Measurements from ENCODE around the gene BRPF1.
"Not testable (repeated sequence)": the region's sequence is repeated elsewhere in the genome, so short reads cannot be mapped to it uniquely, and the experiment has no call there.

The BRPF1 gene

GRCh38 chr3:9769012-9769411, 37.5 kb downstream of the BRPF1 start:
- no peaks in the 10 kb centered on the region for H3K27me3 ChIP-seq
- TF ChIP-seq CTCF (IDR thresholded peaks at IDR 0.05): no peak
- H3K4me1 ChIP-seq: peaks cover 0 to 38% (median 25%) of the 10 kb centered on the region in 4 donors
- peaks cover 0 to 17% (median 13%) of the 10 kb centered on the region in 3 donors for H3K36me3 ChIP-seq
- H3K9me3 ChIP-seq: no peaks in the 10 kb centered on the region
- intact Hi-C loops (cut with DNase I; ENCODE audit: low total_unique reads): no loop called here
- peak overlapping the region; percentile 68 to 76 for H3K4me3 ChIP-seq
- no peak for DNase-seq
- peak overlapping the region; percentile 87 to 93 for H3K27ac ChIP-seq

GRCh38 chr3:9769426-9770275, 38.1 kb downstream of the BRPF1 start, which contains the start of gene CAMK1:
Gene CAMK1 (minus strand): TSS chr3:9769947. CDS start chr3:9767749, 2,198 bp downstream.
- peaks cover 0 to 38% (median 25%) of the 10 kb centered on the region in 4 donors for H3K4me1 ChIP-seq
- H3K27me3 ChIP-seq: no peaks in the 10 kb centered on the region
- H3K36me3 ChIP-seq: peaks cover 0 to 15% (median 12%) of the 10 kb centered on the region in 3 donors
- peak within 1 kb of the TSS; percentile 68 to 76 for H3K4me3 ChIP-seq
- no peaks in the 10 kb centered on the region for H3K9me3 ChIP-seq
- peak; percentile 85 to 92 for DNase-seq
- H3K27ac ChIP-seq: peak within 1 kb of the TSS; percentile 87 to 93
- intact Hi-C loops (cut with DNase I; ENCODE audit: low total_unique reads): loop anchor here (2.0 kb wide), 1 partner anchor 23 kb away; the partner anchor contains the start of genes ARPC4 and TADA3
- no peak for TF ChIP-seq CTCF (IDR thresholded peaks at IDR 0.05)

- Histone ChIP-seq H3K36me3 (peaks cover 0 to 9% (median 6%) of the 10 kb centered on the region in 3 donors), H3K4me3 (peak overlapping the region; percentile 68 to 76), H3K4me1 (peaks cover 0 to 38% (median 25%) of the 10 kb centered on the region in 4 donors), H3K27me3 (no peaks in the 10 kb centered on the region), H3K27ac (peak overlapping the region; percentile 87 to 93), H3K9me3 (no peaks in the 10 kb centered on the region)
- peak; percentile 89 to 95 for DNase-seq
- TF ChIP-seq CTCF (IDR thresholded peaks at IDR 0.05): no peak
- intact Hi-C loops (cut with DNase I; ENCODE audit: low total_unique reads): loop anchor here (2.0 kb wide), 1 partner anchor 22 kb away; the partner anchor contains the start of genes ARPC4 and TADA3
These were observed 38.8 kb downstream of the BRPF1 start for GRCh38 chr3:9770276-9770812.

GRCh38 chr3:9771007-9771406, 39.5 kb downstream of the BRPF1 start:
- not testable (repeated sequence) for H3K36me3 ChIP-seq, H3K27me3 ChIP-seq, H3K9me3 ChIP-seq, DNase-seq, H3K4me3 ChIP-seq
- intact Hi-C loops (cut with DNase I; ENCODE audit: low total_unique reads): loop anchor here (2.0 kb wide), 1 partner anchor 22 kb away; the partner anchor contains the start of genes ARPC4 and TADA3
- H3K27ac ChIP-seq: peak overlapping the region; percentile 87 to 93
- peaks cover 0 to 38% (median 25%) of the 10 kb centered on the region in 4 donors for H3K4me1 ChIP-seq

GRCh38 chr3:9776896-9777693, 45.6 kb downstream of the BRPF1 start:
- no peak for DNase-seq
- Histone ChIP-seq H3K27ac (no peak overlapping the region), H3K9me3 (no peaks in the 10 kb centered on the region), H3K27me3 (no peaks in the 10 kb centered on the region), H3K4me1 (peaks cover 0 to 16% (median 3%) of the 10 kb centered on the region in 4 donors), H3K36me3 (peaks cover 20 to 32% (median 21%) of the 10 kb centered on the region in 3 donors), H3K4me3 (no peak overlapping the region)
- intact Hi-C loops (cut with DNase I; ENCODE audit: low total_unique reads): no loop called here
- no peak for TF ChIP-seq CTCF (IDR thresholded peaks at IDR 0.05)
